Endothelial cell of umbilical vein (primary cell): ENCODE data around the gene SLC2A4. TPM values are rescaled to one million over a fixed set of nuclear protein-coding genes. Genes with fewer than 3 reads are reported as not detected.
A peak's percentile ranks its signal among the peaks of the same experiment; 100 is the strongest.

ENCODE experiments used
- BruUV-seq: library from RNA; stranded (reverse); fragments of 400-500 nt; replicated peaks from 2 replicates; lab custom pipeline; 2021; lab: Mats Ljungman, UMichigan
- CTCF ChIA-PET: fragments of 300-600, 350-600 bp; sonication (Branson Sonifier 250); formaldehyde crosslinking; loops from one replicate; lab custom pipeline; 2021; ENCODE audit warnings: antibody characterized with exemption, inconsistent platforms; lab: Charles Lee
- POLR2A ChIA-PET: fragments of 300-600, 350-600 bp; sonication (Branson Sonifier 250); formaldehyde crosslinking; loops from one replicate; lab custom pipeline; 2021; ENCODE audit warnings: antibody characterized with exemption, inconsistent platforms; lab: Charles Lee
- DNase-seq: peaks from one replicate; pipeline ENCODE4 v3.0.0-alpha.2; 2011; ENCODE audit warnings: low read depth, low spot score
- FAIRE-seq: peaks from 2 replicates; lab custom pipeline; 2011; peaks lifted over from hg19 to GRCh38; lab: Jason Lieb, UNC
- H2AFZ ChIP-seq: 2 replicates; pipeline ENCODE4 v1.6.0; 2012; ENCODE audit warnings: low read depth, low read length, control low read depth, inconsistent platforms
- H3K27ac ChIP-seq: 2 replicates; pipeline ENCODE4 v1.5.1; 2011; ENCODE audit warnings: low read depth, mild to moderate bottlenecking, control low read depth, low read length, moderate library complexity; ENCODE audit not compliant: insufficient read depth
- H3K27me3 ChIP-seq, 2 experiments: 2 replicates each; pipeline versions ENCODE4 v1.6.0 to v1.6.1; 2011; ENCODE audit warnings: low read length in 2 of 2, mixed read lengths in 1 of 2; ENCODE audit not compliant: control insufficient read depth in 2 of 2, insufficient read depth in 2 of 2
- H3K36me3 ChIP-seq, 2 experiments: 2 replicates in 1 of 2; 3 replicates in 1 of 2; pipeline ENCODE4 v1.5.1; 2011; ENCODE audit warnings: low read length in 2 of 2, mild to moderate bottlenecking in 1 of 2, moderate library complexity in 1 of 2; ENCODE audit not compliant: control insufficient read depth in 2 of 2, insufficient read depth in 2 of 2; ENCODE audit errors: extremely low read depth in 1 of 2
- H3K4me1 ChIP-seq: 3 replicates; pipeline ENCODE4 v1.5.1; 2011; ENCODE audit warnings: mild to moderate bottlenecking, low read length; ENCODE audit not compliant: control insufficient read depth, insufficient read depth; ENCODE audit errors: extremely low read depth
- H3K4me2 ChIP-seq: 2 replicates; pipeline ENCODE4 v1.6.1; 2011; ENCODE audit warnings: low read length, control low read depth, mixed read lengths; ENCODE audit not compliant: insufficient read depth
- H3K4me3 ChIP-seq, 3 experiments: fragments of 200-600 bp in 1 of 3; sonication (generic), shearing (Covaris generic) in 1 of 3; replicated peaks in 1 of 3; 2 replicates each; pipeline ENCODE4 v1.5.1; 2011 to 2016; ENCODE audit warnings: control low read depth in 3 of 3, low read length in 3 of 3, mild to moderate bottlenecking in 2 of 3, inconsistent platforms in 1 of 3, low read depth in 1 of 3, moderate library complexity in 1 of 3; ENCODE audit not compliant: insufficient read depth in 1 of 3
- H3K79me2 ChIP-seq: 2 replicates; pipeline ENCODE4 v1.6.0; 2012; ENCODE audit warnings: low read length, inconsistent platforms; ENCODE audit not compliant: control insufficient read depth, insufficient read depth
- H3K9ac ChIP-seq: replicated peaks from 2 replicates; pipeline ENCODE3; 2011; ENCODE audit warnings: low read length, control low read depth; ENCODE audit not compliant: insufficient read depth; ENCODE audit errors: extremely low read depth
- H3K9me1 ChIP-seq: replicated peaks from 3 replicates; pipeline ENCODE4 v1.6.0; 2011; ENCODE audit warnings: mild to moderate bottlenecking, low read length; ENCODE audit not compliant: control insufficient read depth, insufficient read depth; ENCODE audit errors: extremely low read depth
- H3K9me3 ChIP-seq: replicated peaks from 2 replicates; pipeline ENCODE4 v1.5.1; 2012; ENCODE audit warnings: low read length, inconsistent platforms; ENCODE audit not compliant: control insufficient read depth, insufficient read depth
- H4K20me1 ChIP-seq: replicated peaks from 2 replicates; pipeline ENCODE3; 2011; ENCODE audit warnings: mild to moderate bottlenecking, low read length; ENCODE audit not compliant: control insufficient read depth, insufficient read depth; ENCODE audit errors: extremely low read depth
- EZH2 ChIP-seq: IDR thresholded peaks from 2 replicates; pipeline ENCODE4 v1.6.1; 2012; ENCODE audit warnings: borderline replicate concordance, low read depth, mild to moderate bottlenecking, moderate library complexity, low read length, inconsistent platforms; ENCODE audit not compliant: severe bottlenecking
- FOS ChIP-seq: IDR thresholded peaks from 2 replicates; pipeline ENCODE4 v1.6.1; 2011; ENCODE audit warnings: mild to moderate bottlenecking, low read length, moderate library complexity, borderline replicate concordance; ENCODE audit not compliant: insufficient read depth
- GATA2 ChIP-seq: IDR thresholded peaks from 2 replicates; pipeline ENCODE4 v1.7.0; 2011; ENCODE audit warnings: low read depth, mild to moderate bottlenecking, moderate library complexity, mixed read lengths, low read length; ENCODE audit not compliant: insufficient read length, insufficient read depth
- JUN ChIP-seq: IDR thresholded peaks from 2 replicates; pipeline ENCODE4 v1.6.1; 2011; ENCODE audit warnings: borderline replicate concordance, low read depth; ENCODE audit not compliant: insufficient read length, insufficient read depth
- MYC ChIP-seq: IDR thresholded peaks from one replicate; pipeline ENCODE4 v1.6.1; 2011; ENCODE audit warnings: mild to moderate bottlenecking, low read depth, low read length
- POLR2A ChIP-seq: IDR thresholded peaks from 2 replicates; pipeline ENCODE4 v1.6.1; 2012; ENCODE audit warnings: low read depth, mild to moderate bottlenecking, control low read depth, low read length
- POLR2AphosphoS5 ChIP-seq: IDR thresholded peaks from 2 replicates; pipeline ENCODE4 v1.6.1; 2012; ENCODE audit warnings: low read depth, mild to moderate bottlenecking, control low read depth, low read length, moderate library complexity; ENCODE audit not compliant: insufficient read depth
- dilution Hi-C: fragments of 300-500 bp; cut with MboI; formaldehyde crosslinking; loops from one replicate; pipeline ENCODE4 v1.15.0; 2019; ENCODE audit warnings: low sequenced_read_pairs; ENCODE audit not compliant: extremely low pct_ligation_motif_present
- intact Hi-C: fragments of 100-400 bp; cut with micrococcal nuclease; formaldehyde crosslinking; loops from one replicate; pipeline ENCODE4 v1.10.0; 2022
- polyA plus RNA-seq, 4 experiments: library from polyadenylated mRNA; depleted of rRNA in 3 of 4; stranded (reverse) in 3 of 4; unstranded in 1 of 4; fragments of >200 nt; gene quantifications; 2 replicates each; pipeline versions ENCODE4 v1.2.1 to v1.2.3, GENCODE V29; 2011 to 2012; ENCODE audit warnings: missing spikeins in 1 of 4
- total RNA-seq: library from RNA; stranded (reverse); gene quantifications from 2 replicates; pipeline ENCODE4 v1.2.3, GENCODE V29; 2021
- TF ChIP-seq, protein P1 (sequence below), 2 donors: IDR thresholded peaks; 1 replicate in 1 of 2; 2 replicates in 1 of 2; pipeline ENCODE4 v1.5.1; 2011; ENCODE audit warnings: low read length in 2 of 2, mild to moderate bottlenecking in 2 of 2, moderate library complexity in 2 of 2, control low read depth in 1 of 2, inconsistent platforms in 1 of 2, low read depth in 1 of 2; ENCODE audit not compliant: insufficient read depth in 1 of 2; ENCODE audit errors: extremely low read depth in 1 of 2
- TF ChIP-seq, protein P2 (sequence below): IDR thresholded peaks from 2 replicates; pipeline ENCODE4 v1.6.1; 2011; ENCODE audit not compliant: insufficient read depth, insufficient read length

Gene SLC2A4
- total and polyA plus RNA-seq, 2 donors (not counting 3 experiments of a cell fraction or from before 2014, with no cell fraction given): 0.12 TPM; not detected in 1

DNA sequence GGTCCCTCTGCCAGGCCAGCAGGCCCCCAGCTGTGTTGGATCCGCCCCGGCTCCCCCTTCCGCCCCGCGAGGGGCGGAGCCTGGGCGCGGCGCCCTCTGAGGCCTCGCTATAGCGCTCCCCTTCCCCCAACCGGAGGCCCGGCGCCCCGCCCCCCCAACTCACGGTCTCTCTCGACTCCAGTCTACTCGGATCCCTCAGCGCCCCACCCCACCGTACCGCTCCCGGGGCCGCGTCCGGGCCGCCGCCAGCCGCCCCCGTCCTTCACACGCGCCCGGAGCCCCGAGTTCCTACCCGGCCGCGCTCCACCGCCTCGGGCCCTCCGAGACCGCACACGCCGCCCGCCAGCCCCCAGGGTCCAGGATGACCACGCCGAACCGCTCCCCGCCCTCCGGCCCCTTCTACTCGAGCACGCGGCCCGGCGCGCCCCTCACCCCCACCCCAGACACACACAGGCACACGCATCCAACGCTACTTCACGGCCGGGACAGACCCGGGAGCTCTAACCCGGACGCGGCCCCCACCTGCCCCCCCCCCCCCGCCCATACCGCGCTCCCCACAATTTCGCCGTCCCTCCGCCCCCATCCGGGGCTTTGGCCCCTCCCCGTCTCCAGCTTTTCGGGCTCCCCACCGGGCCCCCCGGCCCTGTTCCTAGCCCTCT lies 43.6 kb upstream of the SLC2A4 start:
- no peaks in the 10 kb centered on the region for H3K9me1 ChIP-seq
- H3K4me1 ChIP-seq: peaks cover 32% of the 10 kb centered on the region
- intact Hi-C loops (loop anchor here (5.0 kb wide), 1 partner anchor 619 kb away; the partner anchor contains the start of genes CYB5D1, NAA38 and TMEM88), dilution Hi-C loops (no loop called here)
- CTCF ChIA-PET: interaction anchor here (1.0 to 3.4 kb wide), 4 partner anchors 17 to 323 kb away, joined by 3 to 34 read pairs (median 3); partner anchors contain the start of genes ACADVL and DLG4
- no peak overlapping the region for H3K27ac ChIP-seq
- peak overlapping the region; percentile 41 to 96 (median 53) for H3K4me3 ChIP-seq
- TF ChIP-seq JUN (no peak), POLR2AphosphoS5 (peak; percentile 43), FOS (no peak), MYC (peak; percentile 44), POLR2A (peak; percentile 67), EZH2 (no peak), GATA2 (no peak)
- TF ChIP-seq, protein P1, sequence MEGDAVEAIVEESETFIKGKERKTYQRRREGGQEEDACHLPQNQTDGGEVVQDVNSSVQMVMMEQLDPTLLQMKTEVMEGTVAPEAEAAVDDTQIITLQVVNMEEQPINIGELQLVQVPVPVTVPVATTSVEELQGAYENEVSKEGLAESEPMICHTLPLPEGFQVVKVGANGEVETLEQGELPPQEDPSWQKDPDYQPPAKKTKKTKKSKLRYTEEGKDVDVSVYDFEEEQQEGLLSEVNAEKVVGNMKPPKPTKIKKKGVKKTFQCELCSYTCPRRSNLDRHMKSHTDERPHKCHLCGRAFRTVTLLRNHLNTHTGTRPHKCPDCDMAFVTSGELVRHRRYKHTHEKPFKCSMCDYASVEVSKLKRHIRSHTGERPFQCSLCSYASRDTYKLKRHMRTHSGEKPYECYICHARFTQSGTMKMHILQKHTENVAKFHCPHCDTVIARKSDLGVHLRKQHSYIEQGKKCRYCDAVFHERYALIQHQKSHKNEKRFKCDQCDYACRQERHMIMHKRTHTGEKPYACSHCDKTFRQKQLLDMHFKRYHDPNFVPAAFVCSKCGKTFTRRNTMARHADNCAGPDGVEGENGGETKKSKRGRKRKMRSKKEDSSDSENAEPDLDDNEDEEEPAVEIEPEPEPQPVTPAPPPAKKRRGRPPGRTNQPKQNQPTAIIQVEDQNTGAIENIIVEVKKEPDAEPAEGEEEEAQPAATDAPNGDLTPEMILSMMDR (IDR thresholded peaks at IDR 0.05; ENCODE audit: extremely low read depth in 1 of 2, insufficient read depth in 1 of 2, low read depth in 1 of 2, low read length in 2 of 2): no peak
- TF ChIP-seq, protein P2, sequence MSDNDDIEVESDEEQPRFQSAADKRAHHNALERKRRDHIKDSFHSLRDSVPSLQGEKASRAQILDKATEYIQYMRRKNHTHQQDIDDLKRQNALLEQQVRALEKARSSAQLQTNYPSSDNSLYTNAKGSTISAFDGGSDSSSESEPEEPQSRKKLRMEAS: no peak
- H2AFZ ChIP-seq: no peak overlapping the region
- H3K9ac ChIP-seq: peak overlapping the region; percentile 14
- POLR2A ChIA-PET: interaction anchor here (0.7 kb wide), 1 partner anchor 205 kb away, joined by 6 read pairs; no protein-coding TSS in a partner anchor
- no peaks in the 10 kb centered on the region for H3K27me3 ChIP-seq
- no peak for FAIRE-seq
- no peaks in the 10 kb centered on the region for H3K9me3 ChIP-seq
- BruUV-seq: no TSS peak
- peak; percentile 47 for DNase-seq
- H4K20me1 ChIP-seq: no peaks in the 10 kb centered on the region
- peaks cover 15 to 24% of the 10 kb centered on the region in 2 experiments for H3K36me3 ChIP-seq
- H3K79me2 ChIP-seq: peaks cover 64% of the 10 kb centered on the region
- peak overlapping the region; percentile 64 for H3K4me2 ChIP-seq
